GM13977 (cell line): ENCODE measurements around the gene TP53I3.

Source experiments
- DNase-seq: peaks from one replicate; pipeline ENCODE4 v3.0.0; 2012; ENCODE audit warnings: low spot score
- in situ Hi-C: fragments of 300-500 bp; cut with MboI; formaldehyde crosslinking; loops from one replicate; pipeline ENCODE4 v1.12.0; 2022; ENCODE audit warnings: low sequenced_read_pairs, low pct_unique_long_range_greater_than_20kb, mixed read lengths, inconsistent platforms; ENCODE audit not compliant: unreplicated experiment
- TF ChIP-seq, protein P1 (sequence below): IDR thresholded peaks from 2 replicates; pipeline ENCODE4 v1.5.1; 2012; ENCODE audit warnings: mild to moderate bottlenecking, control low read depth; ENCODE audit not compliant: insufficient read depth; ENCODE audit errors: extremely low read depth, missing control alignments

The TP53I3 gene, protein sequence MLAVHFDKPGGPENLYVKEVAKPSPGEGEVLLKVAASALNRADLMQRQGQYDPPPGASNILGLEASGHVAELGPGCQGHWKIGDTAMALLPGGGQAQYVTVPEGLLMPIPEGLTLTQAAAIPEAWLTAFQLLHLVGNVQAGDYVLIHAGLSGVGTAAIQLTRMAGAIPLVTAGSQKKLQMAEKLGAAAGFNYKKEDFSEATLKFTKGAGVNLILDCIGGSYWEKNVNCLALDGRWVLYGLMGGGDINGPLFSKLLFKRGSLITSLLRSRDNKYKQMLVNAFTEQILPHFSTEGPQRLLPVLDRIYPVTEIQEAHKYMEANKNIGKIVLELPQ

DNA sequence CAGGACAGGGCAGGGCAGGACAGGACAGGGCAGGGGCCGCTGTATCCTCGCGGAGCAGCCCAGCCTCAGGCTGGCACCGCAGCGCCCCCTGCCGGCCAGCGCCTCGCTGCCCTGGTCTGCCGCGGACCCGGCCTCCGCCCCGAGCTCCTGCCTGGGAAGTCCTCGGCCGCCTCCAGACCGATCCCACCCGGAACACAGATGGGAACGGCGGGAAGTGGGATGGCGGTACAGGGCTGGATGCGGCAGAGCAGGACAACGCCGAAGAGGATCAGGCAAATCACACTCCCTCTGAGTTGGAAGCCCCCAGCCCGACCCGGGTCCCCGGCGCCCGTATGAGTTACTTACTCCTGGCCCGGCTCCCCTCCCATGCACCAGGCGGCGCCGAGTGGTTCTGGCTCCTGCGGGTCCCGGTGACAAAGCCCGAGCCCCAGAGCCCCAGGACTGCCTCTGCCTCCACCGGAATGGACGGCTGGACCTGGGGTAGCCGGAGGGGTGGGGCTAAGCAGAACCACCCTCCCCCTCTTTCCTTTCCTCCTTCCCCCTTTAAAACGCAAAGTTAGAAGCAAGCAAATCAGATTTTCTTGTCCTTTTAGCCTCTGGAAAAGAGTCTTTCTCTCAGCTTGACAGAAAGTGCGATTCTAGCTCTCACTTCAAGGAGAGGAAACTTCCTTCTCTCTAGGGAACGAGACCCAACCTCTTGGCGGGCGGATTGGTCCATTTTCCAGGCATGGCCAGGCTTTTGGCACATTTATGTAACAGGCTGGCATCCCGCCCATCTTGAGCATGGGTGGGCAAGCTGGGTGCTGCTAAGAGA, at the start of gene TP53I3:
TP53I3 (minus strand) TSS at position 449 of the 814 bp plus-strand sequence. CDS start 508 bp downstream, outside the sequence.
- TF ChIP-seq, protein P1, sequence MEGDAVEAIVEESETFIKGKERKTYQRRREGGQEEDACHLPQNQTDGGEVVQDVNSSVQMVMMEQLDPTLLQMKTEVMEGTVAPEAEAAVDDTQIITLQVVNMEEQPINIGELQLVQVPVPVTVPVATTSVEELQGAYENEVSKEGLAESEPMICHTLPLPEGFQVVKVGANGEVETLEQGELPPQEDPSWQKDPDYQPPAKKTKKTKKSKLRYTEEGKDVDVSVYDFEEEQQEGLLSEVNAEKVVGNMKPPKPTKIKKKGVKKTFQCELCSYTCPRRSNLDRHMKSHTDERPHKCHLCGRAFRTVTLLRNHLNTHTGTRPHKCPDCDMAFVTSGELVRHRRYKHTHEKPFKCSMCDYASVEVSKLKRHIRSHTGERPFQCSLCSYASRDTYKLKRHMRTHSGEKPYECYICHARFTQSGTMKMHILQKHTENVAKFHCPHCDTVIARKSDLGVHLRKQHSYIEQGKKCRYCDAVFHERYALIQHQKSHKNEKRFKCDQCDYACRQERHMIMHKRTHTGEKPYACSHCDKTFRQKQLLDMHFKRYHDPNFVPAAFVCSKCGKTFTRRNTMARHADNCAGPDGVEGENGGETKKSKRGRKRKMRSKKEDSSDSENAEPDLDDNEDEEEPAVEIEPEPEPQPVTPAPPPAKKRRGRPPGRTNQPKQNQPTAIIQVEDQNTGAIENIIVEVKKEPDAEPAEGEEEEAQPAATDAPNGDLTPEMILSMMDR: peak; percentile 99
- peak; percentile 88 for DNase-seq
- in situ Hi-C loops: no loop called here

DNA sequence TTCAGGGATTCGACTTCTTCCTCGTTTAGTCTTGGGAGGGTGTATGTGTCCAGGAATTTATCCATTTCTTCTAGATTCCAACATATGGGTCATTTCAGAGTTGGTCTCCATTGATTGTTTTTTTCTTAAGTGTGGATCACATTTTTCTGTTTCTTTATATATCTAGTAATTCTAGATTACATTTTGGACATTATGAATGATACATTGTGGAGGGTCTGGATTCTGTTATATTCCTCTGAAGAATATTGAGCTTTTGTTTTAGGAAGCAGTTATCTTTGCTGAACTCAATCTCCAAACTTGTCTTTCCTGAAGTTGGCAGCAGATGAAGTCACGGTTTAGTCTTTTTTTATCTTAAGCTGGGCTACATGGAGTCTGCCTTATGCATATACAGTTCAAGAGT, 47.9 kb upstream of the TP53I3 start:
- TF ChIP-seq, protein P1: no peak
- in situ Hi-C loops: no loop called here
- no peak for DNase-seq

DNA sequence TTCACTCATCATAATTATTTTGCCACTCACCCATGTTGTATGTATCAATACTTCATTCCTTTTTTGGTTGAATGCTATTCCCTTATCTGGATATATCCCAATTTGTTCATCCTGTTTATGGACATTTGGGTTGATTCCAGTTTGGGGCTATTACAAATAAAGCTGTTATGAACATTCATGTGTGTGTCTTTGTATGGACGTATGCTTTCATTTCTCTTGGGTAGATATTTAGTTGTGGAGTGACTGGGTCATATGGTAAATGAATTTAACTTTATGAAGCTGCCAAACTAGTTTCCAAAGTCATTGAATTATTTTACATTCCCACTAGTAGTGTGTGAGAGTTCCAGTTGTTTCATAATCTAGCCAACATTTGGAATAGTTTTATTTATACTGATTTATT, 41.3 kb upstream of the TP53I3 start:
- TF ChIP-seq, protein P1: no peak
- no peak for DNase-seq
- in situ Hi-C loops: no loop called here

DNA sequence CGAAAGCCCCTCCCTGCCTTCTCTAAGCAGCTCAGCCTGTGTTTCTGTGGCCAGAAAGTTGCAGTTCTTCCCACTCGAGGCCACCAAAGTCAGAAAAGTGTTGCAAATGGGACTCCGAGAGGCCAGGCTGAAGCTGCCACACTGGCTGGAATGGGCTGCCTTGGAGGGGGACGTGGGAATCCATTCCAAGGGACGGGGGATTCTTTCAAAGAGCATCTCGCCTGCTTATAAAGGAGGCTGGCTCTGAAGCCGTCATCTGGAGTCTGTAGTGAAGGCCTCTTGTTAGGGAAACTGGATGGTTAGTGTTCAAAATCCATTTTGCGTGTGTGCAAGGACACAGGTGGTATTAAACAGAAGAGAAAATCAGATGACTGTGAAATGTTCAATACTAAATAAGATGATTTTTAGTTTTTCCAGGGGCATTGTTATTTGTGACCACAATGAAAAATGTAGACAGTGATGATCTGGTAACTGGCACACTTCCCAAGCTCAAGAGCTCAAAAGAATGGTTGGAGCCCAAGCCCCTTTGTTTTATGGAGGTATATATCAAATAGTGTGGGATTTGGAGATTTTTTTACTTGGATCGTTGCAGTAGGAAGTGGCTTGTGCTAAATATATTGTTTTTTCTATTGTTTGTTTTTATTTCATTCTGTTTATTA, 39.4 kb upstream of the TP53I3 start:
- in situ Hi-C loops: no loop called here
- TF ChIP-seq, protein P1: no peak
- no peak for DNase-seq

DNA sequence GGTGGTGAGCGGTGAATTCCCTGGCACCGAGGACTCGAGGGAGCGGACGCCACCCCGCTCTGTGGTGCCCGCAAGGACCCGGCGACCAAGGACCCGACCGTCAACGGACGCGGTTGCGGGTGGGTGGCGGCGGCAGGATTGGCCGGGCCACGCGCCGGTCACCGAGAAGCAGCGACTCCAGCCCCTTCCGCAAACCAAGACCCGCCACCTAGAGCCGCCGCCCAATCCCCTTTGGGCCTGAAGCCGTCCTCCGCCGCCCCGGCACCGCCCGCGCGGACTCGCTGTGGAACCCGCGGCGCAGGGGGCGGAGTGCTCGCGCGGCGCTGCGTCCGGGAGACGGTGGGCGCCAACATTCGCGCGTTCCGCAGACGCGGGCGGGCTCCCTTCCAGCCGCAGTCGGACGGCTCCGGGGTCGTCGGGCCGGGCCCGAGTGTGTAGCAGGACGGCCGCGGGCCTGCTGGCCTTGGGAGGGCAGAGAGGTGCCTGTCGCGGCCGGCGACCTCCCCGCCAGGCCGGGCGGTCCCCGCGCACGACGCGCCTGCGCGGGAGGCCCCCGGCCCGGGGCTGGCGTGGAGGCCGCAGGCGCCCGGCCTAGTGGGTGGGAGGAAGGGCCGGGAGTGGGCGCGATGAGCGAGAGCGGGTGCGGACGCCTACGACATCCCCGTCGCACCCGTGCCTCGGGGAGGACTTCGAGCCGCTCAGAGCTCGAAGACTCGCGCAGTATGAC, 38.7 kb upstream of the TP53I3 start, which contains the start of the genes FAM228B and PFN4:
FAM228B (plus strand) TSS at position 275 of the 727 bp plus-strand sequence. CDS start 893 bp downstream, outside the sequence.
PFN4 (minus strand) TSS at position 140 of the 727 bp plus-strand sequence. CDS start 799 bp downstream, outside the sequence.
- in situ Hi-C loops: no loop called here
- peak; percentile 95 for DNase-seq
- TF ChIP-seq, protein P1: no peak
